Brain microvascular endothelial cell (primary cell): ENCODE measurements around the gene RABEPK.

Source experiments
- DNase-seq: peaks from one replicate; pipeline ENCODE4 v3.0.0-alpha.2; 2020
- H3K27ac ChIP-seq: fragments of 250-450 bp; sonication (Bioruptor Pico); 2 replicates; pipeline ENCODE4 v1.5.1; 2020; ENCODE audit warnings: mild to moderate bottlenecking, moderate library complexity
- H3K27me3 ChIP-seq: fragments of 250-450 bp; sonication (Bioruptor Pico); replicated peaks from 2 replicates; pipeline ENCODE4 v1.5.1; 2020; ENCODE audit warnings: mild to moderate bottlenecking
- H3K36me3 ChIP-seq: fragments of 250-450 bp; sonication (Bioruptor Pico); replicated peaks from 2 replicates; pipeline ENCODE4 v1.5.1; 2020; ENCODE audit warnings: mild to moderate bottlenecking
- H3K4me3 ChIP-seq: 2 replicates; pipeline ENCODE4 v1.5.1; 2011; ENCODE audit warnings: low read depth, mild to moderate bottlenecking, control low read depth, low read length, moderate library complexity
- CTCF ChIP-seq: IDR thresholded peaks from 2 replicates; pipeline ENCODE4 v1.5.1; 2011; ENCODE audit warnings: low read depth, mild to moderate bottlenecking, moderate library complexity, low read length, control low read depth, inconsistent platforms; ENCODE audit errors: missing control alignments
- in situ Hi-C: cut with HindIII; loops from 2 replicates; pipeline ENCODE4 v1.10.0; 2017; ENCODE audit warnings: low sequenced_read_pairs, low pct_ligation_motif_present

Gene RABEPK

GRCh38 chr9:125241863-125242739, 41.8 kb downstream of the RABEPK start:
- peak overlapping the region; percentile 89 for H3K27ac ChIP-seq
- H3K36me3 ChIP-seq = peaks cover 40% of the 10 kb centered on the region
- H3K27me3 ChIP-seq = no peaks in the 10 kb centered on the region
- no peak for DNase-seq
- in situ Hi-C loops = no loop called here
- no peak for TF ChIP-seq CTCF
- H3K4me3 ChIP-seq = peak overlapping the region; percentile 72

- in situ Hi-C loops = no loop called here
- no peak for DNase-seq
- peaks cover 22% of the 10 kb centered on the region for H3K36me3 ChIP-seq
- H3K27me3 ChIP-seq = no peaks in the 10 kb centered on the region
- no peak overlapping the region for H3K4me3 ChIP-seq
- H3K27ac ChIP-seq = peak overlapping the region; percentile 70
- TF ChIP-seq CTCF = no peak
Observed at GRCh38 chr9:125243792-125244260, 43.5 kb downstream of the RABEPK start.

- in situ Hi-C loops = no loop called here
- TF ChIP-seq CTCF = no peak
- no peak overlapping the region for H3K4me3 ChIP-seq
- no peaks in the 10 kb centered on the region for H3K27me3 ChIP-seq
- no peaks in the 10 kb centered on the region for H3K36me3 ChIP-seq
- H3K27ac ChIP-seq = no peak overlapping the region
- DNase-seq = no peak
Observed at GRCh38 chr9:125246261-125246667, 45.9 kb downstream of the RABEPK start.

GRCh38 chr9:125254231-125254630, 53.9 kb downstream of the RABEPK start:
- no peak for TF ChIP-seq CTCF
- H3K4me3 ChIP-seq = no peak overlapping the region
- H3K36me3 ChIP-seq = no peaks in the 10 kb centered on the region
- DNase-seq = no peak
- no peak overlapping the region for H3K27ac ChIP-seq
- no peaks in the 10 kb centered on the region for H3K27me3 ChIP-seq
- in situ Hi-C loops = no loop called here

GRCh38 chr9:125255781-125256391, 55.5 kb downstream of the RABEPK start:
- in situ Hi-C loops = no loop called here

More at GRCh38 chr9:125255781-125256391, 55.5 kb downstream of the RABEPK start:
- TF ChIP-seq CTCF = peak; percentile 60
- Histone ChIP-seq H3K4me3 (no peak overlapping the region), H3K36me3 (no peaks in the 10 kb centered on the region), H3K27ac (no peak overlapping the region), H3K27me3 (no peaks in the 10 kb centered on the region)
- no peak for DNase-seq
